Amniotic stem cell (primary cell): ENCODE data around the gene MYBL2.
"Not testable (repeated sequence)": the region's sequence is repeated elsewhere in the genome, so short reads cannot be mapped to it uniquely, and the experiment has no call there.

Source experiments
- DNase-seq: peaks from one replicate; lab custom pipeline; 2025; lab: John Stamatoyannopoulos, UW

MYBL2 gene

DNA sequence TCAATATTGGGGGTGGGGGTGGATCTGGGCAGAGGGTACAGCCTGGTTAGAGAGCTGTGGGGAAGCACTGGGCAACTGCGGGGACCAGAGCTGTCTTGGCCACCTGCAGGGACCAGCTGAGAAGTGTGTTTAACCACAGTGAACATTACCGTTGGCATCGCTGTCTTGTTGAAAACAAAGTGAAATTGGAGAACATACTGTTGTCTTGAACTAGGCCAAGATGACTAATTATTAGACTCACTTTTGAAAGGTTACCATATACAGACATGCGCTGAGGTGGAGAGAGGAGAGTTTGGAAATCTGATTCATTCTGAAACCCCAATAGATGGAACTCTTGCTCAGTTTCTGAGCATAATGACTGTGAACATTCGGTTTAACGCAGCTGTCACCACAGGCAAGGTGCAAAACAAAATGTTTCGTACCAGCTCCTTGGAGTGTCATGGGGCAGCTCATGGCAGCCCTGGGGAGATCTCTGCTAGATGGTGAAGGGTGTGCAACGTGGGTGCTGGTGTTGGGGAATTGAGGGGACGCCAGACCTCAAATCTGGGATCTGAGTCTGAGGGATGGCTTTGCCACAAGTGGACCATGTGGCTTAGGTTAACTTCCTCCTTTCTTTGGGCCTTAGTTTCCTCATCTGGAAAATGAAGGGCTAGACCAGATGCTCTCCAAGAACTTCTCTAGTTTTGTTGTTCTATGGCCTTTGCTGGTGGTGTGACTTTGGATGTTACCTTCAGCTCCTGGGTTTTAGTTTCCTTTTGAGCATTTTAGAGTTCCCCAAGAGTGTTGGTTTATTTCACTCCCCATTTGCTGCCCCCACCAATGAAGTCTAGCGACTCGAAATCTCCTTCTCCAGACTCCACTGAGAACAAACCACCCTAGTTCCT, 84.5 kb downstream of the MYBL2 start:
- DNase-seq, result no peak

DNA sequence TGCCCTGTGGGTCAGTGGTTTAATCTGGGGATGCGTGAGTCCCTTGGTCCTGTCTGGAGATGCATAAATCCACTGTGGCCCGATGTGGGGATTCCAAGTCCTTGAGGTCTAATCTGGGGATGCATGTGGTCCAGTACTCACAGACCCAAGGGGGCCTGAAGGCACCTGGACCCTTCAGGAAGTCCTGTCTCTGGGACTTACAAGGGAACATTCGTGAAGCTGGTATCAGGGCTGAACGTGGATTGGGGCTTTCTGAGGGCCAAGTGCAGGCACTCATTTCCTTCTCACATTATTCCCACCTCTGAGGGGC, 85.1 kb downstream of the MYBL2 start:
- no peak for DNase-seq

DNA sequence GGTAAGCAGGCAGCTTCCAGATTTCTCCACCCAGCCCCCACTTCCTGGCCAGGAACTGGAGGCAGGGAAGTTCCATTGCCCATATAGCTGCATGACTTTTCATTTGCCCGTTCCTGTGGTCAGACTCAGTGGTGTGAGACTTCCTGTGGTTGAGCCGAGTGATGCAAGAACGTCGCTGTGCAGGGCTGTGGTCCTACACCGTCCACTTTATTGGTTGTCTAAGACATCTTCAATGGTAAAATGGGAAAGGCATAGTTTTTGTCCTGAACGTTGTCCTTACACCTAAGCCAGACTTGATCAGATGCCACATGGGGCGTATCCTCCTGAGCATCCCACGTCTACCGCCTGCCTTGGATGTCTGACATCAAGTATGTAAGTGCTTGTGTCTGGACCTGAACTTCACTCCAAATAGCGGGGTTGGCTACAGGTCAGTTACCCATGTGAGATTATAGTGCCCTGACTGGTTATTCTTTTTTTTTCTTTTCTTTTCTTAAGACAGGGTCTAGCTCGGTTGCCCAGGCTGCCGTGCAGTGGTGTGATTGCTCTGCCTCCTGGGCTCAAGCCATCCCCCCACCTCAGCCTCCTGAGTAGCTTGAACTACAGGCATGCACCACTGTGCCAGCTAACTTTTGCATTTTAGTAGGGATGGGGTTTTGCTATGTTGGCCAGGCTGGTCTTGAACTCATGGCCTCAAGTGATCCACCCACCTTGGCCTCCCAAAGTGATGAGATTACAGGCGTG, 85.8 kb downstream of the MYBL2 start:
- DNase-seq, result no peak

DNA sequence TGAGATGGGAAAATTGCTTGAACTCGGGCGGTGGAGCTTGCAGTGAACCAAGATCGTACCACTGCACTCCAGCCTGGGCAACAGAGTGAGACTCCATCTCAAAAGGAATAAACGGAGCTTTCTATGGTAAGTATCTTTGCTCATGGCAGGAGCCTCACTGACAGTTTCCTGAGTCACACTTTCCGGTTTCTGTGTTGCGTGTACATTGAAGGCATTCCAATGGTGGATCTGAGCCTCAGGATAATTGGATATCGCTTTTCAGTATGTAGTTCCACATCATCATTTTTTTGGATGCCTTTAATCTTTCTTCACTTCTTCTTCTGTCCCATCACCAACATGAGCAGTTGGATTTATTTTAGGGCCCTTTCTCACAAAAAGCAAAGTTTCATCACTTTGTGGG, 88.5 kb downstream of the MYBL2 start:
- no peak for DNase-seq

DNA sequence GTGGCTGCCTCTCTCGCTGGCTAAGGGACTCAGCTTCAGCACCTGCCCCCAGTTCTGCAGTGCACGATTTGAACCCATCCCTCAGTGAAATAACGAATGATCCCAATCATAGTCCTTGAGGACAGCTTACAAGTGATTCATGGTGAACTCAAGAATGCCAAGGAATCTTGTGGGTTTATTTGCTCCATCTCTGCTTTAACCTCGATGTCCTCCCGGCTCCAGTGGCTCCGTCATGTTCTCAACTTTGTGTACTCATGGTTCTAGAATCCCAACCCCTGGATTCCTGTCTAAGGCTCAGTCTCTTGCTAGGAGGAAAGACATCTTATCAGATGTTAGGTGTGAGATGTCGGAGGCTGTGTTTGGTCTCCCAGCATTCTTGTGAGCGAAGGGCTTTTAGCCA, 88.9 kb downstream of the MYBL2 start:
- no peak for DNase-seq

DNA sequence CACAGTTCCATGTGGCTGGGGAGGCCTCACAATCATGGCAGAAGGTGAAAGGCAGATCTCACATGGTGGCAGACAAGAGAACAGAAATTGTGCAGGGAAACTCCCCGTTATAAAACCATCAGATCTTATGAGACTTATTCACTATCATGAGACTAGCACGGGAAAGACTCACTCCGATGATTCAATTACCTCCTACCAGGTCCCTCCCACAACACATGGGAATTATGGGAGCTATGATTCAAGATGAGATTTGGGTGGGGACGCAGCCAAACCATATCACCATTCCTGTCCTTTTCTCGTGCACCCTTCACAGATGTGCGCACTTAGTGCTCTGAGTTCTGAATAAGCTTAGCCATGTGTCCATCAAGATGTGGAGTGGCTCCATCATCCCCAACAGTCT, 91.0 kb downstream of the MYBL2 start:
- not testable (repeated sequence) for DNase-seq

DNA sequence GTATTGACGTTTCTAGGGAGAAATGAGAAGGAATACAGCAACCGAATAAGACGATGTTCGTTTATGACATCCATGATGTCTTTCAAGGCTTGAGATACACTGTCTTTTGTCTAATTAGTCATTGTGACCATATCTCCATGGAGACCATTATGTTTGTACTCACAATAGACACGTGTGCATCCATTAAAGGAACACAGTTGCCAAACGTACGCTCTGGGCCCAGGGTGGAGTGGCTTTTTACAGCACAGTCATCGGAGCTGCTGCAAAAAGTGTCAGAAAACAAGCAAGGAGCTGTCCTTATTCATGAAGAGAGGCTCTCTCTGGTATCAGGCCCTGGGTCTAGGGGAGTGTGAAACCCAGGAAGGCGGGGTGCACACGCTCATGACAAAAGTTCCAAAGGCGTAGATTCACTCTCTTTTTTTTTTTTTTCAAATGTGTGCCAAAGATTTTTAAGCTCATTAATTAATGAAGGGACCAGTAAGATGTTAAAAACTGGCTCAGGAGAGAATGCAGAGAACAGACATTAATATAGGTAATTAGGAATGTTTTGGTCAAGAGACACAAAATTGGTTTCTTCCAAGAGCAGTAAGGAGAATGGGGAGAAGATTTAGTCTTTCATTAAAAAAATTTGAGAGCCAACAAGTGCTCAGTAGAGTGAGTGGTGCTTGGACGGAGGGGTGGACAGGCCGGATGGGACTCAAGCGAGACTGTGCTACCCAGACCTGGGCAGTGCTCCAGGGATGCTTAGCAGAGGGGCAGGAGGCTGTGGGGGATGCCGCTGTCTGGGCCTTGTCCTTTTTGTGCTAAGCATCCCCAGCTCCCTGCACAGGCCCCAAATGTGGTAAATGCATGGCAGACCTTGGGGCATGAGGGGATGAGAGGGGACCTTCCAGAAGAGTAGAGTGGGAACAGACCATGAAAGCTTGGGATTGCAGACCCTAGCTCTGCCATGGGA, 94.7 kb downstream of the MYBL2 start:
- DNase-seq, result no peak

DNA sequence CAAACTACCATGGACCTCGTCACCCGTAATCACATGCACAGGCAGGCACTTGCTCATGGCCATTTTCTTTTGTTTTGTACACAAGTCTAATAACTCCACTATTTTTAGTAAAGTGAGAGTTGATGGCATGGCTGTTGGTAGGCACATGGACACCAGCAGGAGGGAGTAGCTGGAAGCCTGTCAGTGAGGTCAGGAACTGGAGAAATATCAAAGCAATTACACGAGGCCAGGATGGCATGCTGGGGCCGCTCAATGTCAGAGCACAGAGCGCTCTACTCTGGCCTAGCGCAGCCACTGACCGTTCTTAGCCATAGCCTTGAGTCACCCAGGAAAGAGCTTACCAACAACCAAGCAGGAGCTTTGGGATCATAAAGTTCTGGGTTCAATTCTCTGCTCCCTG, 96.0 kb downstream of the MYBL2 start:
- no peak for DNase-seq

DNA sequence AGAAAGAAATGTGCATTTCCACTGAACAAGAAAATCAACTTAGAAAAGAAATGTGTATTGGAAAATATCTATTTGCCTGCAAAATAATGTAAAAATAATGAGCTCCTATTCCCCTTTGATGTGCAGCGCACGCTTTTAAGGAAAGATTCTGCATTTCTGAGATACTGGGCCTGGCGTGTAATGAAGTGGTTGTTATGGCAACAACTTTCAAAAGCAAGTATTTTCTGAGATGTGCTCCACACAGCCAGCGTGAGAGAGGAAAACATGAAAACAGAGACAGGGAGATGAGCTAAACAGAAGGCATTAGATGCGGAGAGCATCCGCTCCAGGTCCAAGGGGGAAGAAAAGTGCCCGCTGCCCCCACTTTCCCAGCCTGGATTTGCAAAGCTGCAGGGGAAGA, 99.0 kb downstream of the MYBL2 start:
- no peak for DNase-seq
